ENCODE results near the gene MC4R. TPM values are rescaled to one million over a fixed set of nuclear protein-coding genes. Genes with fewer than 3 reads are reported as not detected.

MC4R gene
- total and polyA plus RNA-seq, 2 donors = 0.30 to 0.33 TPM

- no peaks in the 10 kb centered on the region for H3K36me3 ChIP-seq (ENCODE audit: control insufficient read depth in 2 of 2, insufficient read depth in 2 of 2, low read length in 1 of 2)
- no peaks in the 10 kb centered on the region for H3K27me3 ChIP-seq (ENCODE audit: control insufficient read depth in 2 of 2, insufficient read depth in 1 of 2, low read length in 1 of 2)
- 95% methylated on average over 4 of the region's 4 CpGs for WGBS
- no peaks in the 10 kb centered on the region for H3K4me1 ChIP-seq (ENCODE audit: control insufficient read depth in 2 of 2, insufficient read depth in 2 of 2, low read length in 2 of 2)
- no peaks in the 10 kb centered on the region for H3K9me3 ChIP-seq (ENCODE audit: control insufficient read depth in 2 of 2, insufficient read depth in 1 of 2, low read length in 1 of 2)
- H3K27ac ChIP-seq (ENCODE audit: low read depth in 1 of 2, low read length in 1 of 2) = no peak overlapping the region
- no peak overlapping the region for H3K4me3 ChIP-seq (ENCODE audit: low read length in 2 of 2)
- no peak for DNase-seq (ENCODE audit: low read depth in 6 of 9, low spot score in 9 of 9)
Measured at GRCh38 chr18:60391571-60392226, 19.1 kb upstream of the MC4R start.

DNA sequence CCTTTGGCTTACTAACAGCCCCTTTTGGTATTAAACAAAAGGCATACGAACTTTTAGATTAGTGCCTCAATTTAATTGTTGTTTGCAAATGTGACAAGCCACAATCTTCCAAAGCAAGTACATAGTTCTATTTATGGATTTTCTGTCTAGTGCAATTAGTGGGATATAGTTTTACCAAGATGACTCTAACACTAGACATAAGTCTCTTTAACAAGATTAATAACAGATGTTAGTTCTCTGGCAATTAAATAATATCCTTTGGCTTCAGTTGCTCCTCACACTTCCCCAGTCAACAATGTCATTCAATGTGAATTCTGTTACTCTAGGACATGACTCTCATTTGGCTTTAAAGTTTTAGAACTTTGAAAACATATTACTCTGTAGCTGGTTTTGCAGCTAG is 16.7 kb upstream of the MC4R start:
- 99% methylated on average over 1 of the region's 1 CpG for WGBS
- no peak for DNase-seq (ENCODE audit: low read depth in 6 of 9, low spot score in 9 of 9)
- Histone ChIP-seq H3K4me3 (ENCODE audit: low read length in 2 of 2) (no peak overlapping the region), H3K9me3 (ENCODE audit: control insufficient read depth in 2 of 2, insufficient read depth in 1 of 2, low read length in 1 of 2) (no peaks in the 10 kb centered on the region), H3K27me3 (ENCODE audit: control insufficient read depth in 2 of 2, insufficient read depth in 1 of 2, low read length in 1 of 2) (no peaks in the 10 kb centered on the region), H3K4me1 (ENCODE audit: control insufficient read depth in 2 of 2, insufficient read depth in 2 of 2, low read length in 2 of 2) (no peaks in the 10 kb centered on the region), H3K36me3 (ENCODE audit: control insufficient read depth in 2 of 2, insufficient read depth in 2 of 2, low read length in 1 of 2) (no peaks in the 10 kb centered on the region), H3K27ac (ENCODE audit: low read depth in 1 of 2, low read length in 1 of 2) (no peak overlapping the region)

DNA sequence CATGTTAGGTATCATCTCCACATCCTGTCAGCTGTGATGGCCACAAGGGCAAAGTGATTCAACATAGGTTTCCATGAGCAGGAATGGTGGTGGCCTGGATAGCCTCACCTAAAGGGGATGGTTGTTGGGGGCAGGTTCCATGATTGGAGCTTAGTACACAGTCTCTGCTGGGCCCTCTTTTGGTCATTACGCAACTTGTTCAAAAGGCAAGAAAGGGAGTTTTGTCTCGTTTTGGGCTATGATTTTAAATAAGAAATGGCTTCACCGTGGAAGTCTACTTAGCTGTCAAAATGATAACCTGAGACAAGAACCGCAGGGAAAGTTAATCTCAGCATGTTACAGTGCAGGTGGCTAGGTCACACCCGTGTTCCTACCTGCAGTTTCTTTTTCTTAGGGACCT is 13.1 kb upstream of the MC4R start:
- H3K27me3 ChIP-seq (ENCODE audit: control insufficient read depth in 2 of 2, insufficient read depth in 1 of 2, low read length in 1 of 2) = no peaks in the 10 kb centered on the region
- H3K4me3 ChIP-seq (ENCODE audit: low read length in 2 of 2) = no peak overlapping the region
- H3K36me3 ChIP-seq (ENCODE audit: control insufficient read depth in 2 of 2, insufficient read depth in 2 of 2, low read length in 1 of 2) = no peaks in the 10 kb centered on the region
- H3K9me3 ChIP-seq (ENCODE audit: control insufficient read depth in 2 of 2, insufficient read depth in 1 of 2, low read length in 1 of 2) = no peaks in the 10 kb centered on the region
- no peak for DNase-seq (ENCODE audit: low read depth in 6 of 9, low spot score in 9 of 9)
- no peaks in the 10 kb centered on the region for H3K4me1 ChIP-seq (ENCODE audit: control insufficient read depth in 2 of 2, insufficient read depth in 2 of 2, low read length in 2 of 2)
- no peak overlapping the region for H3K27ac ChIP-seq (ENCODE audit: low read depth in 1 of 2, low read length in 1 of 2)
- 96% methylated on average over 5 of the region's 5 CpGs for WGBS

- WGBS = 90% methylated on average over 2 of the region's 2 CpGs
- Histone ChIP-seq H3K27me3 (ENCODE audit: control insufficient read depth in 2 of 2, insufficient read depth in 1 of 2, low read length in 1 of 2) (no peaks in the 10 kb centered on the region), H3K27ac (ENCODE audit: low read depth in 1 of 2, low read length in 1 of 2) (no peak overlapping the region), H3K4me3 (ENCODE audit: low read length in 2 of 2) (no peak overlapping the region), H3K9me3 (ENCODE audit: control insufficient read depth in 2 of 2, insufficient read depth in 1 of 2, low read length in 1 of 2) (no peaks in the 10 kb centered on the region), H3K4me1 (ENCODE audit: control insufficient read depth in 2 of 2, insufficient read depth in 2 of 2, low read length in 2 of 2) (no peaks in the 10 kb centered on the region), H3K36me3 (ENCODE audit: control insufficient read depth in 2 of 2, insufficient read depth in 2 of 2, low read length in 1 of 2) (no peaks in the 10 kb centered on the region)
- DNase-seq (ENCODE audit: low read depth in 6 of 9, low spot score in 9 of 9) = no peak
Measured at GRCh38 chr18:60383893-60384292, 11.3 kb upstream of the MC4R start.

GRCh38 chr18:60377778-60378469 is 5.3 kb upstream of the MC4R start:
- no peaks in the 10 kb centered on the region for H3K4me1 ChIP-seq (ENCODE audit: control insufficient read depth in 2 of 2, insufficient read depth in 2 of 2, low read length in 2 of 2)
- no peaks in the 10 kb centered on the region for H3K36me3 ChIP-seq (ENCODE audit: control insufficient read depth in 2 of 2, insufficient read depth in 2 of 2, low read length in 1 of 2)
- WGBS = 94% methylated on average over 2 of the region's 2 CpGs
- no peak for DNase-seq (ENCODE audit: low read depth in 6 of 9, low spot score in 9 of 9)
- H3K4me3 ChIP-seq (ENCODE audit: low read length in 2 of 2) = no peak overlapping the region
- no peak overlapping the region for H3K27ac ChIP-seq (ENCODE audit: low read depth in 1 of 2, low read length in 1 of 2)
- H3K9me3 ChIP-seq (ENCODE audit: control insufficient read depth in 2 of 2, insufficient read depth in 1 of 2, low read length in 1 of 2) = no peaks in the 10 kb centered on the region
- no peaks in the 10 kb centered on the region for H3K27me3 ChIP-seq (ENCODE audit: control insufficient read depth in 2 of 2, insufficient read depth in 1 of 2, low read length in 1 of 2)

DNA sequence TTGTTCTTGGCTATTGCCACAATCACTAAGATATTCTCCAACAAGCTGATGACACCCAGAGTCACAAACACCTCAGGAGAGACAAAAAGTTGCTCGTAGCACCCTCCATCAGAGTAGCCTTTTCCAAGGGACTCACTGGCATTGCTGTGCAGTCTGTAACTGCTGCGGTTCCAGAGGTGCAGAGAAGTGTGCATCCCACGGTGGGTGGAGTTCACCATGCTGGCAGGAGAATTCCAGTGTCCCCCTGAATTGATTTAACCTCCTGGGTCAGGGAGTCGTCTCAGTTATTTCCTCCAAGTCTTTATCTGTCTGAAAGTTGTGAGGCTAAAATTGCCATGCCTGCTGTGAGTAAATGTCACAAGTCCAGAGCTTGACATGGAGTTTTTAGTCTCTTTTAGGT is 443 bp downstream of the MC4R start:
- H3K4me3 ChIP-seq (ENCODE audit: low read length in 2 of 2) = no peak overlapping the region
- whole genome bisulfite sequencing = 76% methylated on average over 4 of the region's 4 CpGs
- peak overlapping the region in 1 of 2 donors; percentile 15 for H3K27ac ChIP-seq (ENCODE audit: low read depth in 1 of 2, low read length in 1 of 2)
- no peaks in the 10 kb centered on the region for H3K9me3 ChIP-seq (ENCODE audit: control insufficient read depth in 2 of 2, insufficient read depth in 1 of 2, low read length in 1 of 2)
- H3K36me3 ChIP-seq (ENCODE audit: control insufficient read depth in 2 of 2, insufficient read depth in 2 of 2, low read length in 1 of 2) = no peaks in the 10 kb centered on the region
- H3K27me3 ChIP-seq (ENCODE audit: control insufficient read depth in 2 of 2, insufficient read depth in 1 of 2, low read length in 1 of 2) = no peaks in the 10 kb centered on the region
- peaks cover 0 to 10% of the 10 kb centered on the region in 2 donors for H3K4me1 ChIP-seq (ENCODE audit: control insufficient read depth in 2 of 2, insufficient read depth in 2 of 2, low read length in 2 of 2)
- DNase-seq (ENCODE audit: low read depth in 6 of 9, low spot score in 9 of 9) = no peak

GRCh38 chr18:60358516-60358915 is 14.1 kb downstream of the MC4R start:
- no peak for DNase-seq (ENCODE audit: low read depth in 6 of 9, low spot score in 9 of 9)
- 94% methylated on average over 1 of the region's 1 CpG for WGBS
- Histone ChIP-seq H3K4me3 (ENCODE audit: low read length in 2 of 2) (no peak overlapping the region), H3K27ac (ENCODE audit: low read depth in 1 of 2, low read length in 1 of 2) (no peak overlapping the region), H3K36me3 (ENCODE audit: control insufficient read depth in 2 of 2, insufficient read depth in 2 of 2, low read length in 1 of 2) (no peaks in the 10 kb centered on the region), H3K4me1 (ENCODE audit: control insufficient read depth in 2 of 2, insufficient read depth in 2 of 2, low read length in 2 of 2) (no peaks in the 10 kb centered on the region), H3K27me3 (ENCODE audit: control insufficient read depth in 2 of 2, insufficient read depth in 1 of 2, low read length in 1 of 2) (no peaks in the 10 kb centered on the region), H3K9me3 (ENCODE audit: control insufficient read depth in 2 of 2, insufficient read depth in 1 of 2, low read length in 1 of 2) (no peaks in the 10 kb centered on the region)

- H3K4me1 ChIP-seq (ENCODE audit: control insufficient read depth in 2 of 2, insufficient read depth in 2 of 2, low read length in 2 of 2) = peaks cover 3 to 6% of the 10 kb centered on the region in 2 donors
- H3K36me3 ChIP-seq (ENCODE audit: control insufficient read depth in 2 of 2, insufficient read depth in 2 of 2, low read length in 1 of 2) = no peaks in the 10 kb centered on the region
- no peak overlapping the region for H3K4me3 ChIP-seq (ENCODE audit: low read length in 2 of 2)
- H3K9me3 ChIP-seq (ENCODE audit: control insufficient read depth in 2 of 2, insufficient read depth in 1 of 2, low read length in 1 of 2) = no peaks in the 10 kb centered on the region
- H3K27ac ChIP-seq (ENCODE audit: low read depth in 1 of 2, low read length in 1 of 2) = no peak overlapping the region
- peak in 1 of 9 donors; percentile 33 for DNase-seq (ENCODE audit: low read depth in 6 of 9, low spot score in 9 of 9)
- H3K27me3 ChIP-seq (ENCODE audit: control insufficient read depth in 2 of 2, insufficient read depth in 1 of 2, low read length in 1 of 2) = no peaks in the 10 kb centered on the region
- WGBS = 38% methylated on average over 3 of the region's 3 CpGs
Measured at GRCh38 chr18:60350941-60351340, 21.6 kb downstream of the MC4R start.

GRCh38 chr18:60350150-60350549 is 22.4 kb downstream of the MC4R start:
- H3K9me3 ChIP-seq (ENCODE audit: control insufficient read depth in 2 of 2, insufficient read depth in 1 of 2, low read length in 1 of 2) = no peaks in the 10 kb centered on the region
- 96% methylated on average over 1 of the region's 1 CpG for WGBS
- no peaks in the 10 kb centered on the region for H3K27me3 ChIP-seq (ENCODE audit: control insufficient read depth in 2 of 2, insufficient read depth in 1 of 2, low read length in 1 of 2)
- peaks cover 3 to 6% of the 10 kb centered on the region in 2 donors for H3K4me1 ChIP-seq (ENCODE audit: control insufficient read depth in 2 of 2, insufficient read depth in 2 of 2, low read length in 2 of 2)
- DNase-seq (ENCODE audit: low read depth in 6 of 9, low spot score in 9 of 9) = no peak
- no peaks in the 10 kb centered on the region for H3K36me3 ChIP-seq (ENCODE audit: control insufficient read depth in 2 of 2, insufficient read depth in 2 of 2, low read length in 1 of 2)
- H3K27ac ChIP-seq (ENCODE audit: low read depth in 1 of 2, low read length in 1 of 2) = no peak overlapping the region
- H3K4me3 ChIP-seq (ENCODE audit: low read length in 2 of 2) = no peak overlapping the region
